Right ventricle myocardium superior (tissue), 1 donor: ENCODE results near the gene TPBG. TPM values are rescaled to one million over a fixed set of nuclear protein-coding genes. Genes with fewer than 3 reads are reported as not detected.
"Not testable (repeated sequence)": the region's sequence is repeated elsewhere in the genome, so short reads cannot be mapped to it uniquely, and the experiment has no call there.

Experiments
- ATAC-seq: fragments of 200-7000 bp; cut with Tn5 transposase; one replicate; pipeline ENCODE4 v1.9.1; 2020; ENCODE audit warnings: mild to moderate bottlenecking; ENCODE audit not compliant: poor library complexity
- DNase-seq: peaks from one replicate; pipeline ENCODE4 v3.0.0-alpha.2; 2020
- intact Hi-C: fragments of 100-400 bp; cut with DNase I; formaldehyde crosslinking; loops from one replicate; pipeline ENCODE4 v1.11.2; 2022
- total RNA-seq: library from RNA; stranded (reverse); fragmentation: NEBNext Ultra II Directional; extraction: Animal tissue kit (Norgen Biotek cat#: 25700); gene quantifications from one replicate; pipeline ENCODE4 v1.2.1, GENCODE V29; 2021
- donor health status: DM: no; HTN: yes; CAD: no; lungs with severe emphysema.

Gene TPBG
- total RNA-seq, 1 donor from 2014 or later: 1.9 TPM

GRCh38 chr6:82371799-82372546, 8.4 kb downstream of the TPBG start:
- ATAC-seq (no peak), DNase-seq (no peak)
- intact Hi-C loops: no loop called here

- intact Hi-C loops: no loop called here
- ATAC-seq: no peak
- DNase-seq: no peak
These were observed 9.0 kb downstream of the TPBG start for GRCh38 chr6:82372656-82373055.

- ATAC-seq: no peak
- DNase-seq: no peak
- intact Hi-C loops: no loop called here
These were observed 10.9 kb downstream of the TPBG start for GRCh38 chr6:82374516-82374915.

- intact Hi-C loops: no loop called here
- DNase-seq (no peak), ATAC-seq (no peak)
These were observed 13.0 kb downstream of the TPBG start for GRCh38 chr6:82376636-82377035.

DNA sequence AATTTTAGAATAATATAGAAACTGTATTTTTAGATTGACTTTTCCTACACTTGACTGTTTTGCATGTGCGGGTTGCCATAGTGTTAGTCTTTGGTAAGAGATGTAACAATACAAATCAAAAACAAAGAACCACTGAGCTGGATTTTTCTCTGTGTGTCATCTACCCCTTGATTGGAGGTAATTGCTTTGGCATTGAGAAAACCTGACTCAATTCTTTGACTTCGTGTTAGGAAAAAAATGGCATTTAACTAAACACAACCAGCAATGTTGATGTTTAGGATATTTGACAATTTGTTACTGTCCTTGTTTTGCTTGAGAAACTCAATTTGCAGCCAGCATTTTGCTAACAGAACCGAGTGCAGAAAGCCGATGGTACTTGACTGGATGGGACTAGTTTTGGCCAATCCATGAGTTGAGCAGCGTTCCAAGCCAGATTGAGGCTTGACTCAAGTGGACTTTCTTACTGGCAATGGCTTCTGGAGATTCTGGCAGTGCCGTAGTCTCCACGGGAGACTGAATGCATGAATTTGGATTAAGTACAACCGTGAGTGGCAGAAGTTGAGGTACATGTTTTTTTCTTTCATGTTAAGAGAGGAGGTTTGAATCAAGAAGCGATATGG, 17.1 kb downstream of the TPBG start:
- DNase-seq (no peak), ATAC-seq (no peak)
- intact Hi-C loops: no loop called here

DNA sequence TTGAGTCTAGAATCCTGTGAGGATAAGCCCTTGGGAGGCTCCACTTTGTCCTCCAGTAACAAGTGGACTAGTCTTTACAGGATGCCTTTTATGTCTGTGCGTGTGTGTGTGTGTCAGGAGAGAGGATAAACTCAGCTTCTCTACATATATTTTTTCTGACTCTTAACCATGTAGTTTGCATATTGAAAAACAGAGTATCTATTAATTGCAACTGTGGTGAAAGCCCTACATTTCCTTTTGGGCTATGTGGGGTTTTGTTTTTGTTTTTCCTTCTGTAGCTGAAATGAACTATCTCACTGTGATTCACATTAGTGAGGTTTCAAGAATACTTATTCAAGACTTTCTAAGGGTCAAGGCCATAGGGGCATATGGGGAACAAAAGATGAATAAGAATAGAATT, 17.7 kb downstream of the TPBG start:
- intact Hi-C loops: no loop called here
- DNase-seq: no peak
- ATAC-seq: no peak

DNA sequence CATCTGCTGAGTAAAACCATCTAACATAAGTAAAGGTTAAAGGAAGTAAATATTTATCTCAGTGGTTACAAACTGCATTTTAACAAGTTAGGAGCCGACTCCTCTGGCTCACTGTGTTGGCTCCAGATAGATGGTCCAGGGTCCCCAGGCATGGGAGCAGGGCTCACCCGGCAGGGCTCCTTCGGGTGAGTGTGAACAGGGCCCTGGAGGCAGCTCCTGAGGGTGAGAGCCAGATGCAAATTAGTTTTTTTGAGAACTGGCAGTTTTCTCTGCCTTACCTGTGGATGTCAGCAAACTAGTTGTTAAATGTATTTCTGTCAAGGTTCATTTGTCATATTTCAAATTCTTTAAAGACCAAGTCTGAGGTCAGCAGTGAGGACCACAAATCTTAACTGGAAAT, 21.5 kb downstream of the TPBG start:
- intact Hi-C loops: no loop called here
- ATAC-seq (no peak), DNase-seq (no peak)

GRCh38 chr6:82385546-82385945, 21.9 kb downstream of the TPBG start:
- DNase-seq (no peak), ATAC-seq (no peak)
- intact Hi-C loops: no loop called here

GRCh38 chr6:82385961-82386360, 22.3 kb downstream of the TPBG start:
- DNase-seq (no peak), ATAC-seq (no peak)
- intact Hi-C loops: no loop called here

DNA sequence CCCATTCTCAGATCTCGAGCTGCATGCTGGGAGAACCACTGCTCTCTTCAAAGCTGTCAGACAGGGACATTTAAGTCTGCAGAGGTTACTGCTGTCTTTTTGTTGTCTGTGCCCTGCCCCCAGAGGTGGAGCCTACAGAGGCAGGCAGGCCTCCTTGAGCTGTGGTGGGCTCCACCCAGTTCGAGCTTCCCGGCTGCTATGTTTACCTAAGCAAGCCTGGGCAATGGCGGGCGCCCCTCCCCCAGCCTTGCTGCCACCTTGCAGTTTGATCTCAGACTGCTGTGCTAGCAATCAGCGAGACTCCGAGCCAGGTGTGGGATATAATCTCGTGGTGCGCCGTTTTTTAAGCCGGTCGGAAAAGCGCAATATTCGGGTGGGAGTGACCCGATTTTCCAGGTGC, 31.2 kb downstream of the TPBG start:
- DNase-seq, intact Hi-C loops, ATAC-seq: not testable (repeated sequence)

DNA sequence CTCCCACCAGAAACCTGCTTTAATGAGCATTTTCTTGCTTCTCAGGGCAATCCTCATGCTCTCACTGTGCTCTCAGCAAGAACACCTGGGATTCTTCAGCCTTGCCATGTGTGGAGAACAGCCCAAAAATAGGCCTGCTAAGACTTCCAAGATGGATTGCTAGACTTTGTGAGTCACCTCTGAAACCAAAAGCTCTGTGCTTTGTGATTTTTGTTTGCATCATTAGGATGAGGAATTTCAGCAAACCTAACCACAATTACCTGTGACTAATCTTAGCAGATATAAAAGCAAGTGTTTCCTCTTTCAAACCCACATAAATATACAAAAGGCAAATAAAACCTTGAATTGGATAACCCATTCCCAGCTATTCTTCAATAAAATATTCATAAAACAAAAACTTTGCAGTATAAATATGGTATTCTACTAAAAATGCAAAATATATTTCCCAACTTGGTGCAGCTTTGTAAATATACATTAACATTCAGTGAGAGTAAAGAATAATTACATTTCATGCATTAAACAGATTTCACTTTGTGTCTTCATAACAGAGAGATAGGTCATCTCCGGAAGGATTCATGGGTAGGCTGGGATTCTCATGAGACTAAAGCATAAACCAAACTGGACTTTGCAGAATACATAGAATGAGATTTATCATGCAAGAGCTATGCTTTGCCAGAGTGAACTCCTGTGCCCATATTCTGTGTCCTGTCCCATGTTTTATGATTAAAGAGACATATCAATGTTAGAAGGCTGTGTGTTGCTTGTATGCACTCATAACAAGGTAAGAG, 33.5 kb downstream of the TPBG start:
- no peak for ATAC-seq
- intact Hi-C loops: no loop called here
- DNase-seq: no peak

DNA sequence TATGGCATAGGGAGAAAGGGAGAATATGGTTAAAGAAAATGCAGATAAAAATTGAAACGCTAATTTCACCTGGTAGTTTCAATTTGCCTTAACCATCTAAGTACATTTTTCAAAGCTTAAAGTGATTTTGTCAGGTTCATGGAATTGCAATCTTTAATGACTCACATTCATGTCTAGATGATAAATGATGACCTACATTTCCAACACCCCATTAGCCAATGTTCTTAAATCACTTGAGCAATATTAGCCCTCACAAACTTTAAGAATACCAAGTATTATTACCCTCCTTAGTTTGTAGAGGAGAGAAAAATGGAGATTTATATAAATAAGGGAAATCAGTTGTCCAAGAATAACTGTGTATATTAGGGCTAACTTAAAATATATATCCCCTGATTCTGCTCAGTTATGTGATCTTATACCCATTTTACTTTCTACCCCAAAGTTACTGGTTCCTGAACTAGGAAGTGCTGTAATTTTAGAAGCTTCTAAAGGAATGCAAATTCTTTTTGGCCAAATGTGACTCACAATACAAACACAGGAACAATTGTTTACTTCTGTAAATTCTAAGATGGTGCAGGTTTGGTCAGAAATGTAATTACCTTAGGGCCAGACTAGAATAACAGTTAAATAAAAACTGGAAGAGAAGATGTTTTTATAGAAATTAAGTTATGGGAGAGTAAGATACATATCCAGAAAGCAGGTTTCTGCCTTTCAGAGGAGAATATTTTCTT, 34.5 kb downstream of the TPBG start:
- intact Hi-C loops: no loop called here
- DNase-seq (no peak), ATAC-seq (no peak)

DNA sequence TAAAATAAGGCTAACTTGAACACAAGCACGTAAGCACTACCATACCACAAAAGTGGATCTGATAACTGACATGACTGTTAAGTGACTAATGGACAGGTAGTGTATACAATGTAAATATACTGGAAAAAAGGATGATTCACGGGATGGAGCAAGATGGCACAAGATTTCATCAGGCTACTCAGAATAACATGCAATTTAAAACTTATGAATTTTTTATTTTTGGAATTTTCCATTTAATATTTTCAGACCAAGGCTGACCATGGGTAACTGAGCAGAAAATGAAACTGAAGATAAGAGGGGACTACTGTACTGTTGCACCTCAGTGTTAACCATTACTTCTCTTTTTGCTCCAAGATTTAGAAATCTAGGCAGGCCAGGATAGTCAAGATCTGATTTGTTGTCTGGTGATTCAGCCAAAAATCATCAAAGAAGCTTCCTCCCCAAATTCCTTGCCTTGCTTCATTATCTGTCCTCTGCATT, 45.4 kb downstream of the TPBG start:
- ATAC-seq (no peak), DNase-seq (no peak)
- intact Hi-C loops: no loop called here

DNA sequence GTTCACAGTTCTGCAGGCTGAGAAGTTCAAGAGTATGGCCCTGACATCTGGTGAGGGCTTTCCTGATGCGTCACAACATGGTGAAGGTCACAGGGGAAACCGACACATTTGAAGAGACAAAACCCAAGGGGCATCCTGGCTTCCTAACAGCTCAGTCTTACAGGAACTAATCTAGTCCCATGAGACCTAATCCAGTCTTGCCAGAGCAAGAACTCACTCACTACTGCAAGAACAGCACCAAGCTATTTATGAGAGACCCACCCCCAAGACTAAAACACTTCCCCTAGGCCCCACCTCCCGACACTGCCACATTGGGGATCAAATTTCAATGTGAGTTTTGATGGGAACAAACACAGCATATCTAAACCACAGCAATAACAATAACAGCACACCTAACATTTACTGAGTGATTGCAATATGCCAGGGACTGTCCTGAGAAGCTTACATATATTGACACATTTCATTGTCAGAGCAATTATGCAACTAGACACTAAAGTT, 46.6 kb downstream of the TPBG start:
- no peak for DNase-seq
- ATAC-seq: no peak
- intact Hi-C loops: no loop called here

DNA sequence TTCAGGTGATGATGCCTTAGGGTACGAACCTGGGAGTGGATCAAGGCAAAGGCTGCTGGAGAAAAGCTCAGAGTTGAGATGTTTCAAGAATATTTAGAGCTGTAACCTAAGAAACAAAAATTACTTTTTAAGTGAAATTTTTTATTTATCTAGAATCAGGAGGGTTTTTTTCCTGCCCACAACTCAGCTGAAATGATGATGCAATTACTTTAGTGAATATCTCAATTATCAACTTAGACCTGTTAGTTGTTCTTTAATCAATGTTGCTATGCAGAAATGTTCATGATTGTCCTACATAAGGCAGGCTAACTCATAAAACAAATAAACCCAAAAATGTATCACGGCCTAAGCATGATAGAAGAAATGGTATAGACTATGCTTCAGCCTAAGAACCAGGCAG, 50.3 kb downstream of the TPBG start:
- DNase-seq (no peak), ATAC-seq (no peak)
- intact Hi-C loops: no loop called here

DNA sequence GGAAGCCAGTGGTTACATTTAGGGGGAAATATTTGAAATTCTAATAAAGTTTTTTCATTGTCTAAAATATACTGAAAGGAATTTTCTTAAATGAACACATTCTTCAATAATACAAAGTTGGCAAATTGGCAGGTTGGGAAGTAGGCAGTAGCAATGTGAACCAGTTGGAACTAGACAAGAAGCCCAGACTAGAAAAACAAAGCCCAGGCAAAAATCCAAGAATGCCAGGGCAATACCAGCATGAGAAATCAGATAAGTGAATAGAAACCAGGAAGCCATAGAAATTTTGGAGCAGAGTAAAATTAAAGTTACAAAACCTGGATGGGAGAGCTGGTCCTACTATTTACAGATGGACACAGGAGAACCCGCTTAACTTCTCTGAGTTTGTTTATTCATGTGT, 52.2 kb downstream of the TPBG start:
- no peak for DNase-seq
- no peak for ATAC-seq
- intact Hi-C loops: no loop called here

DNA sequence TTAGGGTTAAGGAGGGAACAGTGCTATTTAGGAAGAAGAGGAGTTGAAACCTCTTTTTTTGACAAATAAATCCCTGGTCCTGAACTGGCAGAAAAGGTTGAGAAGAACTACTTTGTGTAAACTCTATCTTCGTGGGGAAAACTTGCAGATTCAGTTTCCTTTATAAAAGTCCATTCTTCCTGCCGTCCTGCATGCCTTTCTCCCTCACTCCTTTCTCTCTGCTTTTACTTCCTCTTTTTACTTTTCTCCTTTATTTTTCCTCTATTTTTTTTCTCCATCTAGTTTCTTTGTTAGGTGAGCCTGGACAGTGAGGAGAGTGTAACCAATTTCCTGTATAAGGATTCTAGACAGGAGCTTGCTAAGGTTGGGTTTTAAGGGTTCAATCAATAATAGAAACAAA, 52.7 kb downstream of the TPBG start:
- ATAC-seq: no peak
- no peak for DNase-seq
- intact Hi-C loops: no loop called here
